ENCODE results near the gene PPT1. TPM values are rescaled to one million over a fixed set of nuclear protein-coding genes. Genes with fewer than 3 reads are reported as not detected.
A peak's percentile ranks its signal among the peaks of the same experiment; 100 is the strongest.

Gene PPT1
- total RNA-seq, 1 experiment from 2014 or later = 154 TPM

DNA sequence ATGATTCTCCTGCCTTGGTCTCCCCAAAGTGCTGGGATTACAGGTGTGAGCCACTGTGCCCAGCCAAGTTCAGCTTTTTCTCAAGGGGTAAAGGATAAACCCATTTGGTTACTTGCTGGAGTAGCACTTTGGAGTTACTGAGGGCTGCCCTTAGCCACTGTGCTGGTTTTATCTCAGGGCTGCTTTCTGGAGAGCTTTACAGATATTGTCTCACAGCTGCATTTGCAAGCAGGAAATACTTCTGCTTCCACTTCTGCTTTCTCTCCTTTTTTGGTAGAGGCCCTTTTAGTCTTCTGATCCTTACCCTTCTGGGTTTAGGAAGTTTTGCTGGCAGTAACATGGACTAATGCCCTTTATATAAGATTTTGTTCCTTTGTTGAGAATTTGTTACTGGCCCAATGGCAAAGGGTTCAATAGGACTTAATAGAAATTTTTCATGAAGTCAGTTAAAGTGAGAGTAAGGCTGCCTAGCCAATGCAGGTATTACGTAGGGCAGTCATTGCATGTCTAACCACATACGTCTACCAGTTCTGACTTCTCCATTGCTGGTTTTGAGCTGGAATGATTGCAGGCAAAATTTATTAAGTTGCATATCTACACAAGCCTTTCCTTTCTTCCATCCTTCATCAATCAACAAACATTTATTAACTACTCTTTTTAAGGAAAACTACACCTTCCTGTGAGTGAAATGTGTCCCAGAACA, 32.1 kb downstream of the PPT1 start:
- Histone ChIP-seq H2AFZ (no peak overlapping the region), H3K9me3 (ENCODE audit: insufficient read depth, low read depth) (no peaks in the 10 kb centered on the region), H3K27ac (no peak overlapping the region), H3K79me2 (ENCODE audit: low read depth) (peaks cover 6% of the 10 kb centered on the region), H3K9me2 (ENCODE audit: insufficient read depth) (no peaks in the 10 kb centered on the region), H3K4me1 (replicated peaks; ENCODE audit: insufficient read depth) (peaks cover 9% of the 10 kb centered on the region), H3K36me3 (ENCODE audit: low read depth) (peaks cover 57% of the 10 kb centered on the region), H3K4me3 (no peak overlapping the region), H3K4me2 (no peak overlapping the region), H3F3A (ENCODE audit: insufficient read depth, low read depth) (peaks cover 32% of the 10 kb centered on the region), H3K27me3 (ENCODE audit: insufficient read depth, low read depth) (no peaks in the 10 kb centered on the region), H4K20me1 (ENCODE audit: insufficient read depth) (peaks cover 7% of the 10 kb centered on the region; the same call in 1 of the 2 replicates)
- BruUV-seq (replicated peaks) = no TSS peak
- POLR2A ChIA-PET (ENCODE audit: unreplicated experiment) = no interaction called here
- intact Hi-C loops (cut with micrococcal nuclease; ENCODE audit: unreplicated experiment) = no loop called here
- no peak for DNase-seq
- CTCF ChIA-PET = no interaction called here
- TF ChIP-seq, protein P1, sequence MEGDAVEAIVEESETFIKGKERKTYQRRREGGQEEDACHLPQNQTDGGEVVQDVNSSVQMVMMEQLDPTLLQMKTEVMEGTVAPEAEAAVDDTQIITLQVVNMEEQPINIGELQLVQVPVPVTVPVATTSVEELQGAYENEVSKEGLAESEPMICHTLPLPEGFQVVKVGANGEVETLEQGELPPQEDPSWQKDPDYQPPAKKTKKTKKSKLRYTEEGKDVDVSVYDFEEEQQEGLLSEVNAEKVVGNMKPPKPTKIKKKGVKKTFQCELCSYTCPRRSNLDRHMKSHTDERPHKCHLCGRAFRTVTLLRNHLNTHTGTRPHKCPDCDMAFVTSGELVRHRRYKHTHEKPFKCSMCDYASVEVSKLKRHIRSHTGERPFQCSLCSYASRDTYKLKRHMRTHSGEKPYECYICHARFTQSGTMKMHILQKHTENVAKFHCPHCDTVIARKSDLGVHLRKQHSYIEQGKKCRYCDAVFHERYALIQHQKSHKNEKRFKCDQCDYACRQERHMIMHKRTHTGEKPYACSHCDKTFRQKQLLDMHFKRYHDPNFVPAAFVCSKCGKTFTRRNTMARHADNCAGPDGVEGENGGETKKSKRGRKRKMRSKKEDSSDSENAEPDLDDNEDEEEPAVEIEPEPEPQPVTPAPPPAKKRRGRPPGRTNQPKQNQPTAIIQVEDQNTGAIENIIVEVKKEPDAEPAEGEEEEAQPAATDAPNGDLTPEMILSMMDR (conservative IDR thresholded peaks at IDR 0.05) = no peak
- TF ChIP-seq EZH2 (IDR thresholded peaks at IDR 0.05; ENCODE audit: low read depth) = no peak

DNA sequence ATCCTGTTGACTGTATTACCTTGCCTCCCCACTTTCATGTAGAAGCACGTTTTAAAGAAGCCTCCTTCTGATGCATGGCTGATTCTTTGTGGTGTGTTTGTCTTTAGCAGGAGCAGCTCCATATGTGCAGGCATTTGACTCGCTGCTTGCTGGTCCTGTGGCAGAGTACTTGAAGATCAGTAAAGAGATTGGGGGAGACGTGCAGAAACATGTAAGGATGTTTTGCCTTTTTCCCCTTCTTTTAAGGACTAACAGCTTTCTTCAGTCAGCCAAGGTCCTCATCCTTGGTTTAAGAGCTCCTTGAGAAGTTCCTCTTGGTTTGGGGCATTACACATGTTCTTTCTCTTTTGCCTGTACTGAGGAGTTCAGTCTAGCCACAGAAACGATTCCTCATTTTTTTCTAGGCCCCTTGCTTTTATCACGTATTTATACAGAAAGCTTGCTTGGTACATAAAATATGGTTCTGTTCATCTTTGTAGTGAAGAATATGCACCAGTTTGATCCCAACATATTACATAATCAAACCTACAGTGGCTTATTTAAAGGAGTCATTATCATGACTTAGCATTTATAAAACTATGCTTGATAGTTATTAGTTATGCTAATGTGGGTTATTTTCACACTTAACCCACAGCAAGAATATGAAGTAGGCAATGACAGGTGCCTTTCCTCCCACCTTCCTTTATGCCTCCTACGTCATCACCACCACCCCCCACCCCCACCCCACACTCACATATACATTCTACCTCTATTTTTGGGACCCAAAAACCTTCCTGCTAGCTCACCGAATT, 36.9 kb downstream of the PPT1 start:
- intact Hi-C loops (cut with micrococcal nuclease; ENCODE audit: unreplicated experiment) = no loop called here
- peak overlapping the region; percentile 55 for H3K4me2 ChIP-seq
- CTCF ChIA-PET = no interaction called here

DNA sequence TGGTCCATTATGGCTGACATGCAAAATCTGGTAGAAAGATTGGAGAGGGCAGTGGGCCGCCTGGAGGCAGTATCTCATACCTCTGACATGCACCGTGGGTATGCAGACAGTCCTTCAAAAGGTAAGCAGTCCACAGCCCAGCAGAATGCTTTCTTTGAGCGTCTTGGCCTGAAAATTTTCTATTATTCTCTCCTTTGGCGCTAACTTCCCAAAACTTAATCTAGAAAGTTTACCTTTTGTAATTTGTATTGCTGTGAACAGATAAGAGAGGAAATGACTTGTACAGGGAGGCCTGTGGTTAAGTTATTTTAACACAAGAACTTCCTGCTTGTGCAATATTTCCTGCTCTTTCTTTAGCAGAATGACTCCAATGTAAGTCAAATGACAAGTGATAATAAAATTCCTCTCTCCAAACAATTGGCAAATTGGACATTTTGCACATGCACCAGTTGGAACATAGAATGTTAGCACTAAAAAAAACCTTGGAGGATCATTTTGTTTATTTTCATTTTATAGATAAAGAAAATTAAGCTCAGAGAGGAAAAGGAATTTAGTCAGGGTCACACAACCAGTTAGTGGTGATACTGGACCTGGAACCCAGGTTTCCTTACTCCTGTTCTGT, 37.6 kb downstream of the PPT1 start:
- H2AFZ ChIP-seq = no peak overlapping the region
- ChIA-PET POLR2A (ENCODE audit: unreplicated experiment) (no interaction called here), CTCF (interaction anchor here (0.7 kb wide), 1 partner anchor 123 kb away, joined by 3 read pairs; no protein-coding TSS in a partner anchor)
- DNase-seq = peak; percentile 29 to 90
- H3F3A ChIP-seq (ENCODE audit: insufficient read depth, low read depth) = peaks cover 49% of the 10 kb centered on the region
- H4K20me1 ChIP-seq (ENCODE audit: insufficient read depth) = 0 out of 2 replicates have a peak, but pooled peaks cover 5% of the 10 kb centered on the region
- H3K27ac ChIP-seq = peak overlapping the region; percentile 84
- no peaks in the 10 kb centered on the region for H3K27me3 ChIP-seq (ENCODE audit: insufficient read depth, low read depth)
- TF ChIP-seq, protein P1 (conservative IDR thresholded peaks at IDR 0.05) = no peak
- no peak for TF ChIP-seq EZH2 (IDR thresholded peaks at IDR 0.05; ENCODE audit: low read depth)
- peaks cover 50% of the 10 kb centered on the region for H3K79me2 ChIP-seq (ENCODE audit: low read depth)
- H3K4me3 ChIP-seq = no peak overlapping the region; the same call in 1 of the 2 replicates
- H3K9me2 ChIP-seq (ENCODE audit: insufficient read depth) = no peaks in the 10 kb centered on the region
- no TSS peak for BruUV-seq (replicated peaks)
- H3K36me3 ChIP-seq (ENCODE audit: low read depth) = peaks cover 40% of the 10 kb centered on the region
- peak overlapping the region; percentile 55 for H3K4me2 ChIP-seq
- peaks cover 41% of the 10 kb centered on the region for H3K4me1 ChIP-seq (replicated peaks; ENCODE audit: insufficient read depth)
- no peaks in the 10 kb centered on the region for H3K9me3 ChIP-seq (ENCODE audit: insufficient read depth, low read depth)
- intact Hi-C loops (cut with micrococcal nuclease; ENCODE audit: unreplicated experiment) = no loop called here

More for the DNA sequence above, 36.9 kb downstream of the PPT1 start:
- H2AFZ ChIP-seq = no peak overlapping the region
- H3K9me2 ChIP-seq (ENCODE audit: insufficient read depth) = no peaks in the 10 kb centered on the region
- peaks cover 43% of the 10 kb centered on the region for H3K36me3 ChIP-seq (ENCODE audit: low read depth)
- no peaks in the 10 kb centered on the region for H3K9me3 ChIP-seq (ENCODE audit: insufficient read depth, low read depth)
- H4K20me1 ChIP-seq (ENCODE audit: insufficient read depth) = peaks cover 10% of the 10 kb centered on the region; the same call in 1 of the 2 replicates
- TF ChIP-seq EZH2 (IDR thresholded peaks at IDR 0.05; ENCODE audit: low read depth) = no peak
- TF ChIP-seq, protein P1 (conservative IDR thresholded peaks at IDR 0.05) = no peak
- peaks cover 41% of the 10 kb centered on the region for H3K4me1 ChIP-seq (replicated peaks; ENCODE audit: insufficient read depth)
- POLR2A ChIA-PET (ENCODE audit: unreplicated experiment) = interaction anchor here (0.7 kb wide), 1 partner anchor 19 kb away, joined by 10 read pairs; no protein-coding TSS in a partner anchor
- H3F3A ChIP-seq (ENCODE audit: insufficient read depth, low read depth) = peaks cover 49% of the 10 kb centered on the region
- no peak overlapping the region for H3K4me3 ChIP-seq
- peaks cover 43% of the 10 kb centered on the region for H3K79me2 ChIP-seq (ENCODE audit: low read depth)
- no peaks in the 10 kb centered on the region for H3K27me3 ChIP-seq (ENCODE audit: insufficient read depth, low read depth)
- no TSS peak for BruUV-seq (replicated peaks)
- H3K27ac ChIP-seq = peak overlapping the region; percentile 84
- DNase-seq = no peak

All from PC-9 (cell line).